ENCODE data around the gene GPR162. TPM values are rescaled to one million over a fixed set of nuclear protein-coding genes. Genes with fewer than 3 reads are reported as not detected.

Gene GPR162
- polyA plus RNA-seq, 1 donor (not counting 4 experiments of a cell fraction or from before 2014, with no cell fraction given): 0.09 TPM

DNA sequence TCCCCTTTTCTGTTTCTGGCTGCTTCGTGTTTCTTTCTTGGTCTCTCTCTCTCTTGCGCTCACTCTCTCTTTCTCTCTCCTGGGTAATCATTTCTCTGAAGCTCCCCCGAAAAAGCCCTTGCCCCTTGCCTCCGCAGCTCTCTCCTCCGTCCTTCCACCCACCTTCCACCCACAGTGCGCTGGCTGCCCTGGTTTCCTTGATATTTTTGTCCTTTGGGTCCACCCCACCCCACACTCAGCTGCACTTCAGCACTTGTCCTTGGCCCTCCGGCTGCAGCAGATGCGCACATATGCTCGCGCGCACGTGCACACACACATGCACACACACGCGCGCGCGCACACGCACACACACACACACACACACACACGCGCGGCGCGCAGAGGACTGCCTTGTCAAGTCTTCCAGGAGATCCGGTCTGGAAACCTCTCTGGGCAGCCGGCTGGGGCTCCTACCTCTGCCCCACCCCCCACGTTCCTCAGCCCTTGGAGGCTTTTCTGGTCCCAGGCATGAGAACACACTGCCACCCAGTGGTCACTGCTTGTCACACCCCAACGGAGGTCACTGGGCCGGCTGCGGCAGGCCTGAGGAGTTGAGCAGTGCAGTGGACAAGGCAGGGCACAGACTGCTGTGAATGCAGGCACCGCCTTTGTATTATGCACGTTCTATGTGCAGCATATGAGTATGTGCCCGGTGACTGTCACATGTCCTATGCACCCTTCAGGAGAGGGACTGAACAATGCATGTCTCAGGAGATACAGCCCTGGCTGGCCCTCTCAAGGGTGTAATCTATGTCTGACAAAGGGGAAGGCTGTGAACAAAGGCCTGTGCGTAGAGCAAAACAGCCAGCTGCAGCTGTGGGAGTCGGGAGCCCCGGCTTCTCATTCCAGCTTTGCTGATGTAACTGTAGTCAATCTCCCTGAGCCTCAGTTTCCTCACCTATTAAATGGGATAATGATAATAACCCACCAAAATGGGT is 42.8 kb upstream of the GPR162 start:
- peak overlapping the region; percentile 62 for H3K9ac ChIP-seq (ENCODE audit: control insufficient read depth, extremely low read depth, insufficient read depth, low read length)
- H4K20me1 ChIP-seq (ENCODE audit: control insufficient read depth, extremely low read depth, insufficient read depth, low read length): no peaks in the 10 kb centered on the region

DNA sequence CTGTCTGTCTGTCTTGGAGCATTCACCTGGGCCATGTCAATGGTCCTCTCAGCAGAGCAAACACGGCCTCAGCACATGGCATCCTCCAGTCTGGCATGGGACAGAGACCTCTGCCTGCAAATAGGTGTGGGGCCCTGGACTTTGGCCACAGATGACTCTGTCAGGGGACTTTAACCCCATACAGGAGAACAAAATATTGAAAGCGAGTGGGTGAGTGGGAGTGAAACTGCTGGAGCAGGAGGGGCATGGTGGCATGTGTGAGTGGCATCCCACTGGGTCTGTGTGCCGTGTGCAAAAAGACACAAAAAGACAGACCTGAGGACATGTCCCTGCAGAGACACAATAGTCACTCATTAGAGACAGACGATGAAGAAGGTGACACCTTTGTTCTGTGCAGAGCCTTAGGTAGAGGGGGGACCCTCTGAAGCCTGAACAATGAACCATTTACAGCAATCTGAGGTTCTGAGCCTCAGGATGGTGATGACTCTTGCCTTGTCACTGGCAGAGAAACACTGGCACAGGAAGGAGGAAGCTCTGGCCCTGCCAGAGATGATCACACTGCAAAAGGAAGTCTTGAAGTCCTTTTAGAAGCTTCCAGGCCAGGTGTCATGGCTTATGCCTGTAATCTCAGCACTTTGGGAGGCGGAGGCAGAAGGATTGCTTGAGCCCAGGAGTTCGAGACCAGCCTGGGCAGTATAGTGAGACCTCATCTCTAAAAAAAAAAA is 41.8 kb upstream of the GPR162 start:
- Histone ChIP-seq H3K27ac (ENCODE audit: control insufficient read depth, insufficient read depth, low read length) (no peak overlapping the region), H3K36me3 (ENCODE audit: control insufficient read depth in 2 of 2, extremely low read depth in 1 of 2, insufficient read depth in 2 of 2, low read length in 2 of 2) (no peaks in the 10 kb centered on the region), H3K9ac (ENCODE audit: control insufficient read depth, extremely low read depth, insufficient read depth, low read length) (no peak overlapping the region), H3K4me2 (ENCODE audit: control insufficient read depth, extremely low read depth, insufficient read depth, low read depth, low read length) (no peak overlapping the region), H3K4me1 (ENCODE audit: control insufficient read depth, extremely low read depth, insufficient read depth, low read length) (peaks cover 8% of the 10 kb centered on the region), H3K9me1 (ENCODE audit: control insufficient read depth, extremely low read depth, insufficient read depth, low read length) (no peaks in the 10 kb centered on the region), H2AFZ (ENCODE audit: control insufficient read depth, low read length) (no peak overlapping the region), H4K20me1 (ENCODE audit: control insufficient read depth, extremely low read depth, insufficient read depth, low read length) (no peaks in the 10 kb centered on the region), H3K9me3 (ENCODE audit: control insufficient read depth, low read depth, low read length) (no peaks in the 10 kb centered on the region), H3K27me3 (ENCODE audit: control insufficient read depth, extremely low read depth, insufficient read depth, low read length) (peaks cover 18% of the 10 kb centered on the region), H3K4me3 (ENCODE audit: control insufficient read depth in 2 of 3, extremely low read depth in 1 of 3, insufficient read depth in 2 of 3, low read depth in 1 of 3, low read length in 3 of 3) (no peak overlapping the region), H3K79me2 (ENCODE audit: control insufficient read depth, insufficient read depth, low read length) (no peaks in the 10 kb centered on the region)
- dilution Hi-C loops (cut with MboI; ENCODE audit: extremely low pct_ligation_motif_present, low sequenced_read_pairs): no loop called here
- FAIRE-seq (no peak), DNase-seq (ENCODE audit: low read depth, low spot score) (no peak)
- no peak for TF ChIP-seq CTCF (optimal IDR thresholded peaks at IDR 0.05 in 1 of 3, IDR thresholded peaks at IDR 0.05 in 1 of 3, conservative IDR thresholded peaks at IDR 0.05 in 1 of 3; ENCODE audit: extremely low read depth in 1 of 3, insufficient read depth in 2 of 3, low read length in 3 of 3)
- TF ChIP-seq EZH2 (IDR thresholded peaks at IDR 0.05; ENCODE audit: low read length): no peak

More for the DNA sequence above, 42.8 kb upstream of the GPR162 start:
- Histone ChIP-seq H3K4me3 (ENCODE audit: control insufficient read depth in 2 of 3, extremely low read depth in 1 of 3, insufficient read depth in 2 of 3, low read depth in 1 of 3, low read length in 3 of 3) (peak overlapping the region; percentile 7 to 63 (median 44)), H3K9me1 (ENCODE audit: control insufficient read depth, extremely low read depth, insufficient read depth, low read length) (no peaks in the 10 kb centered on the region), H3K4me2 (ENCODE audit: control insufficient read depth, extremely low read depth, insufficient read depth, low read depth, low read length) (peak overlapping the region; percentile 92), H3K9me3 (ENCODE audit: control insufficient read depth, low read depth, low read length) (no peaks in the 10 kb centered on the region), H3K79me2 (ENCODE audit: control insufficient read depth, insufficient read depth, low read length) (no peaks in the 10 kb centered on the region), H3K27me3 (ENCODE audit: control insufficient read depth, extremely low read depth, insufficient read depth, low read length) (peaks cover 27% of the 10 kb centered on the region), H3K36me3 (ENCODE audit: control insufficient read depth in 2 of 2, extremely low read depth in 1 of 2, insufficient read depth in 2 of 2, low read length in 2 of 2) (no peaks in the 10 kb centered on the region), H3K4me1 (ENCODE audit: control insufficient read depth, extremely low read depth, insufficient read depth, low read length) (peaks cover 8% of the 10 kb centered on the region), H2AFZ (ENCODE audit: control insufficient read depth, low read length) (peak overlapping the region; percentile 77), H3K27ac (ENCODE audit: control insufficient read depth, insufficient read depth, low read length) (no peak overlapping the region)
- peak; percentile 85 for DNase-seq (ENCODE audit: low read depth, low spot score)
- FAIRE-seq: peak; percentile 79
- dilution Hi-C loops (cut with MboI; ENCODE audit: extremely low pct_ligation_motif_present, low sequenced_read_pairs): no loop called here
- TF ChIP-seq CTCF (optimal IDR thresholded peaks at IDR 0.05 in 1 of 3, IDR thresholded peaks at IDR 0.05 in 1 of 3, conservative IDR thresholded peaks at IDR 0.05 in 1 of 3; ENCODE audit: extremely low read depth in 1 of 3, insufficient read depth in 2 of 3, low read length in 3 of 3) (peak; percentile 90 to 98 (median 94)), EZH2 (IDR thresholded peaks at IDR 0.05; ENCODE audit: low read length) (no peak)
